A673 (cell line): ENCODE data around the gene SOS1. TPM values are rescaled to one million over a fixed set of nuclear protein-coding genes. Genes with fewer than 3 reads are reported as not detected.

Experiments used
- BruUV-seq: library from RNA; stranded (reverse); fragments of 400-500 nt; replicated peaks from 2 replicates; lab custom pipeline; 2021; lab: Mats Ljungman, UMichigan
- CTCF ChIA-PET: fragments of 300-600 bp; sonication (Branson Sonifier 250); formaldehyde crosslinking; loops from one replicate; lab custom pipeline; 2022; ENCODE audit warnings: antibody characterized with exemption; lab: Charles Lee
- POLR2A ChIA-PET: fragments of 300-600 bp; sonication (Branson Sonifier 250); formaldehyde crosslinking; loops from one replicate; lab custom pipeline; 2022; ENCODE audit warnings: antibody characterized with exemption; ENCODE audit not compliant: low non-redundant PET; lab: Charles Lee
- DNase-seq: peaks from one replicate; pipeline ENCODE4 v3.0.0-alpha.2; 2015; ENCODE audit warnings: low spot score
- H3K27ac ChIP-seq: fragments of 200-600 bp; sonication (generic); 2 replicates; pipeline ENCODE4 v1.5.1; 2016; ENCODE audit warnings: mixed run types, low read depth, mild to moderate bottlenecking, mixed read lengths, antibody characterized with exemption, low read length; ENCODE audit not compliant: poor library complexity, severe bottlenecking
- H3K27me3 ChIP-seq: fragments of 200-600 bp; sonication (generic); replicated peaks from 2 replicates; pipeline ENCODE4 v1.6.1; 2017; ENCODE audit warnings: mixed run types, low read depth, mild to moderate bottlenecking, mixed read lengths, antibody characterized with exemption, low read length; ENCODE audit not compliant: insufficient read depth, poor library complexity
- H3K36me3 ChIP-seq: fragments of 200-600 bp; sonication (generic); 2 replicates; pipeline ENCODE4 v1.6.1; 2016; ENCODE audit warnings: mixed run types, mild to moderate bottlenecking, mixed read lengths, antibody characterized with exemption, low read length; ENCODE audit not compliant: insufficient read depth, poor library complexity, severe bottlenecking
- H3K4me1 ChIP-seq: fragments of 200-600 bp; sonication (generic); 2 replicates; pipeline ENCODE4 v1.6.1; 2017; ENCODE audit warnings: mixed run types, mild to moderate bottlenecking, mixed read lengths, antibody characterized with exemption, low read length; ENCODE audit not compliant: insufficient read depth, poor library complexity, severe bottlenecking
- H3K4me3 ChIP-seq: fragments of 200-600 bp; sonication (generic); 2 replicates; pipeline ENCODE4 v1.5.1; 2016; ENCODE audit warnings: low read depth, mixed run types, mild to moderate bottlenecking, mixed read lengths, low read length; ENCODE audit not compliant: poor library complexity, severe bottlenecking
- H3K9me3 ChIP-seq: fragments of 200-600 bp; sonication (generic); 2 replicates; pipeline ENCODE4 v1.6.1; 2016; ENCODE audit warnings: mixed run types, low read depth, mild to moderate bottlenecking, mixed read lengths, antibody characterized with exemption, low read length; ENCODE audit not compliant: poor library complexity, severe bottlenecking
- EZH2 ChIP-seq: fragments of 200-600 bp; sonication (generic); IDR thresholded peaks from 2 replicates; pipeline ENCODE4 v1.6.1; 2017; ENCODE audit warnings: borderline replicate concordance, low read depth, mild to moderate bottlenecking, mixed read lengths, antibody characterized with exemption, low read length; ENCODE audit not compliant: poor library complexity, severe bottlenecking
- intact Hi-C: fragments of 100-400 bp; cut with micrococcal nuclease; formaldehyde crosslinking; loops from one replicate; pipeline ENCODE4 v1.10.0; 2022; ENCODE audit not compliant: unreplicated experiment
- total RNA-seq: library from RNA; stranded (reverse); gene quantifications from 2 replicates; pipeline ENCODE4 v1.2.3, GENCODE V29; 2021
- TF ChIP-seq, protein P1 (sequence below): fragments of 300-800, 200-600 bp; sonication (generic); conservative IDR thresholded peaks from 2 replicates; pipeline ENCODE4 v1.5.1; 2017; ENCODE audit warnings: low read depth, mild to moderate bottlenecking, antibody characterized with exemption, low read length, moderate library complexity, mixed read lengths

The SOS1 gene
- total RNA-seq, 1 experiment from 2014 or later, result 37.8 TPM

DNA sequence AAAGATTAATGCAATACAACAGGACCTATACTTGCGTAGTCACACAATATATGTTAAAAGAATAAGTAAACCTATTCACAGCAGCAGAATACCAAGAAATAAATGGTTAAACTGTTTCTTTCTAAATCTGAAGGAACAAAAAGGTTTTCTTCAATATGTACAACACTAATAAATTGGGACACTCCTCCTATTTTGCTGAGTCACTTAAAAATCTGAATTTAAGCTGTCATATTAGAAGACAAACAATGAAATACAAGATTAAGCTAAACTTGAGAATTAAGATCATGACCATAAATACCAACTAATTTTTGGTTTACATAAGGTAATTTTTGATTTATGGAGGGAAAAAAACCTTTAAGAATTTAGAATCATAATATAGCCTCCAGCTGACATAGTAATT lies 138.4 kb downstream of the SOS1 start:
- Histone ChIP-seq H3K4me1 (no peaks in the 10 kb centered on the region), H3K27ac (no peak overlapping the region), H3K9me3 (no peaks in the 10 kb centered on the region), H3K36me3 (peaks cover 8% of the 10 kb centered on the region), H3K27me3 (no peaks in the 10 kb centered on the region), H3K4me3 (no peak overlapping the region)
- intact Hi-C loops, result no loop called here
- no TSS peak for BruUV-seq
- DNase-seq, result no peak
- TF ChIP-seq, protein P1, sequence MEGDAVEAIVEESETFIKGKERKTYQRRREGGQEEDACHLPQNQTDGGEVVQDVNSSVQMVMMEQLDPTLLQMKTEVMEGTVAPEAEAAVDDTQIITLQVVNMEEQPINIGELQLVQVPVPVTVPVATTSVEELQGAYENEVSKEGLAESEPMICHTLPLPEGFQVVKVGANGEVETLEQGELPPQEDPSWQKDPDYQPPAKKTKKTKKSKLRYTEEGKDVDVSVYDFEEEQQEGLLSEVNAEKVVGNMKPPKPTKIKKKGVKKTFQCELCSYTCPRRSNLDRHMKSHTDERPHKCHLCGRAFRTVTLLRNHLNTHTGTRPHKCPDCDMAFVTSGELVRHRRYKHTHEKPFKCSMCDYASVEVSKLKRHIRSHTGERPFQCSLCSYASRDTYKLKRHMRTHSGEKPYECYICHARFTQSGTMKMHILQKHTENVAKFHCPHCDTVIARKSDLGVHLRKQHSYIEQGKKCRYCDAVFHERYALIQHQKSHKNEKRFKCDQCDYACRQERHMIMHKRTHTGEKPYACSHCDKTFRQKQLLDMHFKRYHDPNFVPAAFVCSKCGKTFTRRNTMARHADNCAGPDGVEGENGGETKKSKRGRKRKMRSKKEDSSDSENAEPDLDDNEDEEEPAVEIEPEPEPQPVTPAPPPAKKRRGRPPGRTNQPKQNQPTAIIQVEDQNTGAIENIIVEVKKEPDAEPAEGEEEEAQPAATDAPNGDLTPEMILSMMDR, result no peak
- no peak for TF ChIP-seq EZH2
- ChIA-PET CTCF (no interaction called here), POLR2A (no interaction called here)

DNA sequence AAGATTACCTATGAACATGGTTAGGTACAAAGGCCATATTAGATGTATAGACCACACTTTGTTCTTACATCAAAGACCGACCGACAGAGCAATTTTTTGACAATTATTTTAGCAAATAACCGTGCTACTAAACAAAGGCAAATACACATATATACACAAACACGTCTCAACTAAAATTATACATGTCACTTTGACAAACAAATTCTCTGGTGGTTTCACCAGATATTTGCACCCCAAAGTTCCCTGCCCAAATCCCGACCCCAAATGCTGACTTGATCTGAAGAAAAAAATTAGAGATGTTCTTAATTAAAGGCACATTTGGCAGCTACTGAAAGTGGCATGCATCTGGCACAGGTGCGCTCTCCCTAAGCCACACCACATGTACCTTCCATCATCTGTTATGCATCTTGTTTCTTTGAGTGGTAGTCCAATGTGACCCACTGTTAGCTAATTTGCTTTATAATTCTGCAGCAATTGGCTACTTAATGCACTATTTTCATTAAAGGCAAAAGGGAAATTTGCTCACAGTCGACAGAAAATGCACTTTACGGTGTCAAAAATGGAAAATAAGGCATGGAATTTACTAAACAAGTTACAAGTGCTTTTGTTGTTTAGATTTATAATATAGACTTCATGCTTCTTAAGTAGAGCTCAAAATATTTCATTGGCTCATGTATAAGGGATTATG lies 139.0 kb downstream of the SOS1 start:
- BruUV-seq, result no TSS peak
- Histone ChIP-seq H3K4me1 (no peaks in the 10 kb centered on the region), H3K9me3 (no peaks in the 10 kb centered on the region), H3K27me3 (no peaks in the 10 kb centered on the region), H3K36me3 (peaks cover 8% of the 10 kb centered on the region), H3K4me3 (no peak overlapping the region), H3K27ac (no peak overlapping the region)
- CTCF ChIA-PET, result no interaction called here
- TF ChIP-seq EZH2, result no peak
- TF ChIP-seq, protein P1, result no peak
- DNase-seq, result no peak
- intact Hi-C loops, result no loop called here
- POLR2A ChIA-PET, result no interaction called here

DNA sequence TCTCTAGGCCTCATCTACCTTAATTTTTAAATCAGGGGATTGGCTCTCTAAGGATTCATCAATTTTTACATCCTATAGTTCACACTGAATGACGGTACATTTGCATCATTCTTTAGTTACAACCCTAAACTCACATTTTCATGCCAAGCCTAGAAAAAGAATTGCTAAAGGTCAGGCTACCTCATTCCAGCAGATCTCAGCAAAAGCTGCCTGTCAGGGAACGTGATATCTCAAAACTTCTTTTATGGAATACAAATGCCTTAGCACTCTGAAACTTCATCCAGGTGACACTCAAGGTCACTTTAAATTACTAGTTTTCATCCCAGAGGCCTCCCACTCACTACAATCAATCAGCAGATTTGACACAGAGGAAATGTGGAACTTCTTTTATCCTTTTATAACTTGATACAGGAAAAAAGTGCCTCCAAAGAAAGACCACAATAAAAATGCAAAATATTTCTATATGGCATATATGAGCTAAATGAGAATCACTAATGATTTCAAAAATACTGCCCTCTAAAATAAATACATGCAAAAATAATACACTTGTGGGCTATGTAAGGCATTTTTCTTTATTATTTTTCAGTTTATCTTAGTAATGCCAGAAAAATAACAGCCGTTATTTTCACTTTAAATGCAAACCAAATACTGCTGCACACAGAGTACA lies 139.7 kb downstream of the SOS1 start:
- no peak for TF ChIP-seq EZH2
- TF ChIP-seq, protein P1, result no peak
- H3K4me1 ChIP-seq, result no peaks in the 10 kb centered on the region
- H3K9me3 ChIP-seq, result no peaks in the 10 kb centered on the region
- H3K27ac ChIP-seq, result no peak overlapping the region
- no peaks in the 10 kb centered on the region for H3K27me3 ChIP-seq
- CTCF ChIA-PET, result no interaction called here
- H3K36me3 ChIP-seq, result peaks cover 8% of the 10 kb centered on the region
- POLR2A ChIA-PET, result no interaction called here
- no TSS peak for BruUV-seq
- H3K4me3 ChIP-seq, result no peak overlapping the region
- intact Hi-C loops, result no loop called here
- DNase-seq, result no peak
